GM15510 (cell line): ENCODE data around the gene DCLK1.

Source experiments
- POLR2A ChIP-seq: IDR thresholded peaks from 3 replicates; pipeline ENCODE4 v1.6.1; 2011; ENCODE audit warnings: borderline replicate concordance; ENCODE audit not compliant: insufficient read length; ENCODE audit errors: extremely low read depth

The DCLK1 gene

GRCh38 chr13:36146511-36147269 is 15.5 kb upstream of the DCLK1 start:
- TF ChIP-seq POLR2A: no peak

GRCh38 chr13:36143738-36144137 is 12.6 kb upstream of the DCLK1 start:
- no peak for TF ChIP-seq POLR2A

GRCh38 chr13:36142735-36143134 is 11.6 kb upstream of the DCLK1 start:
- no peak for TF ChIP-seq POLR2A

GRCh38 chr13:36135876-36136275 is 4.7 kb upstream of the DCLK1 start:
- no peak for TF ChIP-seq POLR2A

DNA sequence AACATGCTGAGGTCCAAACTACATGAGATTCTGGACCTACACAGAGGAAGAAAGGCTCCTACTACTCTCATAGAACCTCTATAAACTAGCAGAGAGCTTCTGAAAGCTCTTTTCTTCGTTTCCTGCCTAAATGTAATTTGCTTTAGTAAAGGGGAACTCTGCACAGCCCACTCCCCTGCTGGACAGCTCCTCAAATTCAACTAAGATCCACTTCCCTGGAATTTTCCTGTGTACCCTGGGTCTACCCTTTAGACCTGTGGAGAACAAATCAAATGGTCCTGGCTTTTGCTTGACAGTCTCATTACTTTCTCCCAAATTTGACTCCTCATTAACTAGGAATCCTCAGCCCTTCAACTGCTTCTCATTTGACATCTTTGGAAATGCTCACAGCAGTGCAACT is 3.5 kb upstream of the DCLK1 start:
- TF ChIP-seq POLR2A: no peak

DNA sequence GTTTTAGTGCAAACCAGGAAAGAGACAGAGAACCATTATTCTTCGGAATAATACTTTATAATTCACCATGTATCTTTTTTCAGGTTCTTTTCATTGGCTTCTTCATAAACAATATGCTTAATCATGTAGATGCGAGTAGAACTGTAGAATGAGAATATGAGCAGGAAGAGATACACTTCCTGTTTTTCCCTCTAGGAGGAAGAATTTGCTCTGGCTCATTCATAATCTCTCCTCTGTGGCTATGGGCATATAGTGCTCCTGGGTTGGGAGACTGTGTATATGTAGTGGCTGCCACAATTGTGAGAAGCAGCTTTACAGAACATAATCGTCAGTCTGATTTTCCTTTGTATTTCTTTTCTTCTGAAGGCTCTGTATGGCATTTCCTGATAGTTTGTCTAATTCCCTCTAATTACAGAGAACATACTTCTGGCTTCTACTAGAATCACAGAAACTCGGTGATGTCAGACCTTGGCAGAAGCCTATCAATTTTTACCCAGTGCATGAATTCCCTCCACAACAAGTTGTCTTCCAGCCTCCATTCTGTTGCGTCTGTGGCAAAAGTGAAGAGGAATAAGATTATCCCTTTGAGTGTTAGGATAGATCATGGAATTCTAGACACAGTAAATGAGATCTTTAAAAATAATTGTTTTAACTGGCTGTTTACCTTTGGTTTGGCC is 2.9 kb upstream of the DCLK1 start:
- no peak for TF ChIP-seq POLR2A

DNA sequence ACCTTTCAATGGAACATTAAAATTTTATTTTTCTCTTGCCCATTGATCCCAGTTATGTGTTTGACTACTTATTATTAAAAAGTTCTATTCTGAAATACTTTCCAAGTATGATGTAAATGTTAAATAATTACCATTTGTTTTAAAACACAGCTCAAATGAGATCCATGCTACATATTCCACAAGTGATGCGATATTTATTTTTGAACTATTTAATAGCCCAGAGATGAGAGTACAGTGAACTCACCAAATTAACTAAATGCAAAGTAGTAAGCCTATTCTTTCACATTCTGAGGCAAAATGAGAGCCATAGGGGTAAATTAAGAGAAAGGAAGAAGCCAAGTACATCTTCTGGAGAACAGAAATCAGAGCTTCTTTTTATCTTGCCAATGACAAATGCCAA is 1.2 kb upstream of the DCLK1 start:
- TF ChIP-seq POLR2A: no peak

GRCh38 chr13:36131931-36132297 is 732 bp upstream of the DCLK1 start:
- no peak for TF ChIP-seq POLR2A

DNA sequence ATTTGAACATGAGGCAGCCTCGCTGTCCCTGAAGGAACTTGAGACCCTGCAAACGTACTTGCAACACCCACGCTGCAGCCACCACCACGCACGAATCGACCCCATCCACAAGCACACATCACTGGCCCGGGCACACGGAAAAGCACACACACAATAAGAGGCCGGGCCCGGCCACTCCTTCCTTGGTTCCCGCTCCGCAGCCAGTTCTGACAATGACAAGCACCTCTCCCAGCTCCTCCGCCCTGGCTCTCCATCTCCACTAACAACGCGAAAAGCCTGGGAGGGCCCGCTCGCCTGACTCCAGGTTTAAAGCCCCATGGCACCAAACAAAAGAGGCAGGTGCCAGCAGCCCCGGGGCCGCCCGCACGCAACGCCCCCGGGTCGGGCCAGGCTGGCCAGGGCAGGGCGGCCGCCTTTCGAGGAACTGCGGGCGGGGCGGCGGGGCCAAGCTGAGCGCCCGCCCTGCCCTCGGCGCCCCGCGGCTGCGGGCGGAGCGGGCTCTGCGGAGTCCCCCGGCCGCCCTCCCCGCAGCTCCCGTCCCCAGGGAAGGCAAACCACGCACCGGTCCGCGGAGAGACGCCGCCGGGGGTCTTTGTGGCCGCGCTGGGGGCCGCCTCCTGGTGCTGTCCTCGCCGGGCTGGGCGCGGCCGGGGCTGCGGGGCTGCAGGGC is 495 bp downstream of the DCLK1 start:
- no peak for TF ChIP-seq POLR2A

DNA sequence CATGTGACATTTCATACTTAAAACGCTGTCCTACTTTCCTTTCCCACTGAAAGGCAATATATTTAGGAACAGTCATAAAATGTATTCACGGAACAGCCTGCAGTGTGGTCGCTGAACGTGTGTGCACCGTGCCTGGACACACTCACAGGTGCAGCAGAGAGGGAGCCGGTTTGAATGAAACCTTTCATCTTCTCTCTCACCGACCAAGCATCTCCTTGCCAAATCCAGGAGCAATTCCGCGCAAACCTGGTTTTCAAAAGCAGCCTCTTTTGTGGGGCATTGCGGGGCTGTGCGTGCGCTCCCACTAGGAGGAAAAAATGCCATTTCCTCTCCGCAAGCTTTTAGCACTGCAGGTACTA is 1.0 kb downstream of the DCLK1 start:
- TF ChIP-seq POLR2A: no peak

- TF ChIP-seq POLR2A: no peak
Observed at GRCh38 chr13:36129539-36129938, 1.6 kb downstream of the DCLK1 start.

- TF ChIP-seq POLR2A: no peak
Observed at GRCh38 chr13:36126491-36126890, 4.7 kb downstream of the DCLK1 start.

DNA sequence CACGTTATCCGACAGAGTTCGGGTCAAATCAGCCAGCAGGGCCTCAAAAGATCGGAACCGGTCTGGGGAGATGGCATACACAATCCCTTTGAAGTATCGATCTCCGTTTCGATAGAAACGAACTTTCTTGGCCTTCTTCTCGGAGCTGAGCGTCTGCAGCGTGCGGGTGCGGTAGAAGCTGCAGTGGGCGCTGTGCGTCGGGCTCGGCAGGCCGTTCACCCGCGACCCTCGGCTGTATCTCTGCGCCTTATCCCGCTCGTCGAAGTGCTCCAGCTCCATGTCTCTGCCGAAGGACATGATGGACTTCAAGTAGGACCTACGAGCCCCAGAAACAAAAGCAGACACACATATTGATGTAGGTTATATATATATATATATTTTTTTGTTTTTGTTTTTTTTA is 5.3 kb downstream of the DCLK1 start:
- no peak for TF ChIP-seq POLR2A

GRCh38 chr13:36124236-36124822 is 6.9 kb downstream of the DCLK1 start:
- no peak for TF ChIP-seq POLR2A

GRCh38 chr13:36115306-36115705 is 15.9 kb downstream of the DCLK1 start:
- no peak for TF ChIP-seq POLR2A

- no peak for TF ChIP-seq POLR2A
Observed at GRCh38 chr13:36114233-36114632, 16.9 kb downstream of the DCLK1 start.

- no peak for TF ChIP-seq POLR2A
Observed at GRCh38 chr13:36108954-36109353, 22.2 kb downstream of the DCLK1 start.

- no peak for TF ChIP-seq POLR2A
Observed at GRCh38 chr13:36108342-36108741, 22.8 kb downstream of the DCLK1 start.
